ENCODE results near the gene MGMT. TPM values are rescaled to one million over a fixed set of nuclear protein-coding genes. Genes with fewer than 3 reads are reported as not detected.

The MGMT gene
- total RNA-seq, 1 donor from 2014 or later: 19.4 TPM

- DNase-seq (ENCODE audit: low spot score): no peak
Observed at GRCh38 chr10:129683920-129684319, 216.9 kb downstream of the MGMT start.

- DNase-seq (ENCODE audit: low spot score): no peak
Observed at GRCh38 chr10:129685271-129685670, 218.2 kb downstream of the MGMT start.

DNA sequence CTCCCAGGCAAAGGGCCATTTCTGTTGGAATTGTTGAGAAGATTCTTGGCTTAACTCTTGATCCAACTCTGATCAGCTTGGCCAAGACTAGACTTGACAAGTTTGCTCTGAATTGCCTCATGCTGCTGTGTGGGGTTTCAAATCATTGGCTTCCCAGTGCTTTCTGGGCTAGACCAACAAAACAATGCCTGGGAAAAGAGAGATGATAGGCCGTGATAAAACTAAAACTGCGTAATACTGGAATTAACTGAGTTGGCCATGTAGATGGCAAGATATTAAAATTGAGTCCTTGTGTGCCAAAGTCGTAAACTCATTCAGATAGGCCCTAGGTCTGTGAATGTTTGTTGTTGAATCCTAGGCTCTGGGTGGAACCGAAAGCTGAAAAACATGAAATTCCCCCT is 222.6 kb downstream of the MGMT start:
- DNase-seq (ENCODE audit: low spot score): no peak

- no peak for DNase-seq (ENCODE audit: low spot score)
Observed at GRCh38 chr10:129690248-129691070, 223.4 kb downstream of the MGMT start.

DNA sequence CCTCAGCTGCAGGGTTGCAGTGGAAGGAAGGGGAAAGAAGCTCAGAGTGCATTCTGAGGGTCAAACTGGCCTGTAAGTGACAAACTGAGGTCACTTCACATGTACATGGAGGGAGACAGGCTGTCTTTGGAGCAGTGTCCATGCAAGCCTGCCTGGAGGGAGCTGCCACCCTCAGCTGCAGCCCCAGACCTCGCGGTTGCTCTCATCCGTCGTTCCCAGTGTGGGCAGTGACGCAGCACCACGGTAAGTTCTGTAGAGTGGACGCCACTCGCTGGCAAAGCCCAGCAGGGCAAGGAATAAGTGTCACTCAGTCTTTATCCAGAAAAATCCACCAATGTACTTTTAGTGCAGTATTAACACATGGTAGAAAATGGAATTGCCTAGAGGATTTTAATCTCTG is 225.7 kb downstream of the MGMT start:
- no peak for DNase-seq (ENCODE audit: low spot score)

DNA sequence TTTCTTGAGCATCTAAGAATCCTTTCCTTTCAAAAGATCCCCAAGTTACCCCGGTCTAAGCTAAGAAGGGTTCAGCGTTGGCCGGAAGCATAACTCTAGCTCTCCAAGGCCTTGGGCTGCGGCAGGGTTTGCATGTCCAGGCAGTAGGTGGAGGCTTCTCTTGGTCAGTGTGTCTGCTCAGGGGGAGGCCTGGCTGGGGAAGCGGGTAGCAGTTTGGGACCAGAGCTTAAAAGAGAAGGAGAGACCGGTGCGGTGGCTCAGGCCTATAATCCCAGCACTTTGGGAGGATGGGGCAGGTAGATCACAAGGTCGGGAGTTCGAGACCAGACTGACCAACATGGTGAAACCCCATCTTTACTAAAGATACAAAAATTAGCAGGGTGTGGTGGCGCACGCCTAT is 226.3 kb downstream of the MGMT start:
- no peak for DNase-seq (ENCODE audit: low spot score)

- DNase-seq (ENCODE audit: low spot score): no peak
Observed at GRCh38 chr10:129694184-129694583, 227.1 kb downstream of the MGMT start.

DNA sequence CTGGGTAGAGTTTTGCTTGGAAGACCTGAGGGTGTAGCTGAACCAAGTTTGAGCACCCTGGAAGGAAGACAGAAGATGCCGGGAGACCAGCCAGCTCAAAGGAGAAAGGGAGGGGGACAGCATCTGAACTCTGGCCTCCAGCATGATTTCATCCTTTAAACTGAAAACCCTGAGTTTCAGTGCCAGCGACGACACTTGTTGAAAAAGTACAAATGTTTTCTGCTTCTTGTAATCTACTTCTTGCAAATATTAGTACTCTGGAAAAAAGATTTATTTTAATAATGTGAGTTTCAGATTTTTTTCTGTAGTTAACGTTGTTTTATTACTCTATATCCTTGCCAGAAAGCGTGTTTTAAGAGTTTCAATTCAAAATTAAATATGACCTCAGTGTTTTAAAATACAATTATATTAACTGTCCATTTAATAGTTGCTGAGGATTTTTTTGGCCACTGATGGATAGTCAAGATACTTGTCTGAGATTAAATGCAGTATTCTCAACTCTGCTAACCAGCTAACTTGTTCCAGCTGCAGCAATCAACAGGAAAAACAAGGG is 227.7 kb downstream of the MGMT start:
- DNase-seq (ENCODE audit: low spot score): peak; percentile 52

- no peak for DNase-seq (ENCODE audit: low spot score)
Observed at GRCh38 chr10:129695671-129696070, 228.6 kb downstream of the MGMT start.

DNA sequence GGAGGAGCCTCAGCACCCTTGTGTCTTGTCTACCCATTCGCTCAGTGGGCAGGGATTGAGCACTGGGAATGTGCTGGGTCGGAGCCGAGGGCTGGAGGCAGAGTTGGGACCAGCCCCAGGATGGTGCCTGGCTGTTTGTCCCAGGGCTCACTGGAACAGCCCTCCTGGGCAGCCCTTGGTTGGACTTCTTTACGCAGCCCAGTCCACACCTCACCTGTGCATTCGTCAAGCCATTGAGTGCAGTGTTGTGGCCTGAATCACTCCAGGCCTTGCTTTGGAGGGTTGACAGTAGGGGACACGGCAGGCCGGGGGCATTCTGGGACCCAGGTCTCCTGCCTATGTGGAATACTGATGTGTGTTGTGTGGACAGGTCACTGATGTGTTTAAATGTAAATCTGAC is 229.6 kb downstream of the MGMT start:
- DNase-seq (ENCODE audit: low spot score): no peak

GRCh38 chr10:129697463-129698247 is 230.6 kb downstream of the MGMT start:
- no peak for DNase-seq (ENCODE audit: low spot score)

DNA sequence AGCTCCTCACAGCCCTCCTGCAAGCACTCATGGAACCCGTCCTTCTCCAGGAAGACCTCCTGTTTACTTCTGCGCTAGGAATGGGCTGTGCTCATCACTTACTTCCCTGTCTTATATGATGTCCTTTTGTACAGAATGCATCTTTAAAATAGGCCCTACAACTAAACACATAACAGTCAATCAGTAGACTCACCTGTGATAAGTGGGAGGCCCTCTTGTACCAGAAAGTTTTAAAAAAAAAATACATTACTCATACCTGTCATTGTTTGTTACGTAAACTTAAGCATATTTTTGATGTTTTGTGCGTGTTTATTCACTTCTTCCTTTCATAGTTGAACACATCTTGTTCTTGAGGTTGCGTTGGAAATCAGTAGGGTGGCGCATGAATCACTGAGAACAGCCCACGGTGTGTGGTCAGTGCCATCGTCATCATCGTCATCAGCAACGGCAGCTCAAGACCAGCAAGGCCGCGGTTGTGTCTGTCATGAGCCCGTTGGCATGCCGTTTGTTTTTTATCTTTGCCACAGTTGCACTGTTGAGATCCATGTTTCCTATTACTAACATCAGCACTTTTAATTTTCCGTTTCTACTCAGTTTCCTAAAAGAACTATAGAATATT is 232.8 kb downstream of the MGMT start:
- DNase-seq (ENCODE audit: low spot score): no peak

- no peak for DNase-seq (ENCODE audit: low spot score)
Observed at GRCh38 chr10:129702605-129703004, 235.6 kb downstream of the MGMT start.

DNA sequence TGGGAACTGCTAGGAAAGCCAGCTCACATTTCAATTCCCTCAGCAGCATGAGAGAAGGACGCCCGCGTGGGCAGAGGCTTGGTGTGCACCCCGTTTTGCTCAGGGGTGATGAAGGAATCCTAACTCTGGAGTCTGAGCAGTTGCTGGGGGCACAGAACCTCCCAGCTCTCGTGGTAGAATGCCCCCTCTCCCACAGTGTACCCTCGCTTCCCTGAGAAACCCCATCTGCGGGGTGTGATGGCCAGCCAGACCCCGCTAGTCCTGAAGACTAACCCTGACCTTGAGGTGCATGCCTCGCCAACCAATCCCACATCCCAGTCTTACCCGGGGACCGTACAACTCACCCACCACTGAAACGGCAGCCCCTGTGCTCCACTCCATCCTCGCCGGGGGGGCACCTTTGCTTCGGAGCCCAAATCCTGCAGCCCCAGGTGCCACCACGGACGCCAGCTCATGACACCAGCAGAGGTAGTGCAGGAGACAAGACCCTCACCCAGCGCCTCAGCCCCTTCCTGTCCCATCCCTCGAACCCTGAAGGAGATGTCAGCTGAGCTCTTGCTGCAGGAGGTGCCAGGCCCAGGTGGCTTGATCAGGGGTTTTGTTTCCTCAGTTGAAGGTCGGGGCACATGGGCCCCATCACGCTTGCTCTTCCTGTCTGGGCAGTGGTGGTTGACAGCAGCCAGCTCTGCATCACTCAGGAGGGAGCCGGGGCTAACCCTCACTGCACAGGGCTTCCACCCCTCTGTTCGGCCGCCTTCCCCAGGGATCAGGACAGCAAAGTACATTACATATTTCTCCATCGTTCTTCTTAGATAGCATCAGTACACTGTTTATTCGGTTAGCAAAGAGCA is 236.5 kb downstream of the MGMT start:
- DNase-seq (ENCODE audit: low spot score): no peak

DNA sequence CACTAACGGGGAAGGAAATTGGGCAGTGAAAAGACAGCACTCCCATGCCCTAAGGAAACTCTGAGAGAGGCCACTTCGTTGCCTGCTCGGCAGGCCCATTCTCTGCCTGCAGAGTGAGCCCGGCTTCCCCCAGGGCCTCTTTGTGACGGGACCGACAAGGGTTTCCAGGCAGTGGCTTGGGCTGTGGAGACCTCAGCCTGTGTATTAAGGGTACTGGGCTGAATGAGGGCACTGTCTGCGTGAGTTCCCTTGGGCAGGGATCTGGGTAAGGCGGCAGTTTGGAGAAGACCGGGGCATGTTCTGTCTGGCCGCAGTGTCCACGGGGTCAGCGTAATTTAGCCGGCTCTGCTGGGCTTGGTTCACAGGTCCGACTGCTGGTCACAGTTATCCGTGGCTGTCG is 237.2 kb downstream of the MGMT start:
- DNase-seq (ENCODE audit: low spot score): no peak

- DNase-seq (ENCODE audit: low spot score): no peak
Observed at GRCh38 chr10:129704786-129705525, 237.9 kb downstream of the MGMT start.

DNA sequence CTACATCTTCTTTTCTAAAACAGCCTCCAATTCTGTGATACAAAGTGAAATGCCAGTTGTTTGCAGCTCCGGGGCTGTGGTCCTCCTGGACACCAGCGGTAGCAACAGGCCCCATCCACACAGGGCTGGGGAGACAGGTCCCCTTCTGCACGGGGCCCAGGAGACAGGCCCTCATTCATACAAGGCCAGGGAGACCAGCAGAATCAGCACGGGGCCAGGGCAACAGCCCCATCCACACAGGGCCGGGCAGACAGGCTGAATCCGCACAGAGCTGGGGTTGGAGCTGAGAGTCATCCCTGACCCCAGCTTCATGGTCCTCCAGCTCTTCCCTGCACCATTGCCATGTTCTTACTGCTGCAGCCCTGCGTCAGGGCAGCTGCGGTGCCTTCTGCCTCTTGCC is 238.6 kb downstream of the MGMT start:
- DNase-seq (ENCODE audit: low spot score): no peak

GRCh38 chr10:129706081-129706480 is 239.0 kb downstream of the MGMT start:
- DNase-seq (ENCODE audit: low spot score): no peak

DNA sequence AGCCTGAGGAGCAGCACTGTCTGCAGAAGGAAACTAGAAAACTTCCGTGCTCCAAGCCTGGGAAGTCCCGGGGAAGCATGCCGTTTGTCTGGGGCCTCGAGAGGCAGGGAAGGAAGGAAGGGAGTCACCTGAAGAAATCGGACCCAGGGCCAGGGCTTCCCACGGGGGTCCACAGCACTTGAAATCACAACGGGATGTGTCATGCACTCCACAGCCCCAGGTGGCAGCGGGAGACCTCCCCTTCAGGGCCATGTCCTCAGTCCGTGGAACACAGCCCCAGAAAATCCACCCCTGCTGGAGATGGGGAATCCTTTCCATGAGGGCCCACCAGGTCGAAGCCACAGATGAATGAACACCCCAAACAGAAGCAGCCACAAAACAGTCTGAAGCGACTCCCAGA is 239.5 kb downstream of the MGMT start:
- no peak for DNase-seq (ENCODE audit: low spot score)
